HUES6 (cell line): ENCODE measurements around the gene PRLH.
"Not testable (repeated sequence)": the region's sequence is repeated elsewhere in the genome, so short reads cannot be mapped to it uniquely, and the experiment has no call there.

Source experiments
- H3K27ac ChIP-seq: 2 replicates; pipeline ENCODE4 v1.7.0; 2013; ENCODE audit warnings: low read depth, mild to moderate bottlenecking, low read length, inconsistent platforms
- H3K27me3 ChIP-seq: 2 replicates; pipeline ENCODE4 v1.6.1; 2013; ENCODE audit warnings: low read length; ENCODE audit not compliant: control insufficient read depth, insufficient read depth
- H3K36me3 ChIP-seq: 2 replicates; pipeline ENCODE4 v1.6.1; 2013; ENCODE audit warnings: low read length; ENCODE audit not compliant: control insufficient read depth, insufficient read depth
- H3K4me1 ChIP-seq: 2 replicates; pipeline ENCODE4 v1.6.1; 2013; ENCODE audit warnings: low read length; ENCODE audit not compliant: control insufficient read depth, insufficient read depth
- H3K4me3 ChIP-seq: 2 replicates; pipeline ENCODE4 v1.5.1; 2013; ENCODE audit warnings: low read depth, low read length
- H3K9ac ChIP-seq: one replicate; pipeline ENCODE4 v1.6.1; 2013; ENCODE audit warnings: mild to moderate bottlenecking, low read length
- H3K9me3 ChIP-seq: 2 replicates; pipeline ENCODE4 v1.6.1; 2013; ENCODE audit warnings: low read depth, low read length; ENCODE audit not compliant: control insufficient read depth, insufficient read depth

The PRLH gene

GRCh38 chr2:237604391-237604790, 38.0 kb downstream of the PRLH start:
- H3K9ac ChIP-seq: no peak overlapping the region
- no peak overlapping the region for H3K27ac ChIP-seq
- no peak overlapping the region for H3K4me3 ChIP-seq
- no peaks in the 10 kb centered on the region for H3K36me3 ChIP-seq
- H3K4me1 ChIP-seq: peaks cover 55% of the 10 kb centered on the region
- peaks cover 16% of the 10 kb centered on the region; the same call in 1 of the 2 replicates for H3K9me3 ChIP-seq
- no peaks in the 10 kb centered on the region for H3K27me3 ChIP-seq

DNA sequence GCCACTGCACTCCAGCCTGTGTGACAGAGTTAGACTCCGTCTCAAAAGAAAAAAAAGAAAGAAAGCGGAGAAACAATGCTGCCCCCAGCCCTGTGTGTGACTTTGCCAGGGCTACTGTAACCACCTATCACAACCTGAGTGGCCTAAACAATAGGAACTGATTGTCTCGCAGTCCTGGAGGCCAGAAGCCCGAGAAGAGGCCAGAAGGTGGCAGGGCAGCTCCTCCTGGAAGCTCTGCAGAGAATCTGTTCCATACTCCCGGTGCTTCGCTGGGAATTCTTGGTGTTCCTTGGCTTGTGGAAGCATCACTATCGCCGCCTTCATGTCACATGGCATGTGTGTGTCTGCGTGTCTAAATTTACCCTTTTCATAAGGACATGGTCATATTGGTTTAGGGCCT, 38.6 kb downstream of the PRLH start:
- Histone ChIP-seq H3K36me3 (no peaks in the 10 kb centered on the region), H3K4me3 (no peak overlapping the region), H3K27me3 (no peaks in the 10 kb centered on the region), H3K4me1 (peaks cover 50% of the 10 kb centered on the region), H3K9ac (peak overlapping the region; percentile 37), H3K27ac (peak overlapping the region; percentile 30; the same call in 1 of the 2 replicates), H3K9me3 (peaks cover 16% of the 10 kb centered on the region; the same call in 1 of the 2 replicates)

DNA sequence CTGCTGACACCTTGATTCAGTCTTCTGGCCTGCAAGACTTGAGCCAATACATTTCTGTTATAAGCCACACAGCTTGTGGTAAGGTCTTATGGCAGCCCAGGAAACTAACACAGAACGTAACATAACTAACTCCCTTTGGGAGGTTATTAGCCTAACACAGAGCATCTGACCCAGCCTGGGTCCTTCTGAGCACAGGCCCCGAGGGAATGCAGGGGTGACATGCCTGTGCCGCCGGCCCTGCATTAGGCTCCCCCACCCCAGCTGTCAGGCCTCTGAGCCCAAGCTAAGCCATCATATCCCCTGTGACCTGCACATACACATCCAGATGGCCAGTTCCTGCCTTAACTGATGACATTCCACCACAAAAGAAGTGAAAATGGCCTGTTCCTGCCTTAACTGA, 40.1 kb downstream of the PRLH start:
- not testable (repeated sequence) for H3K36me3 ChIP-seq, H3K27me3 ChIP-seq
- H3K4me1 ChIP-seq: peaks cover 35% of the 10 kb centered on the region
- H3K9ac ChIP-seq: peak overlapping the region; percentile 80
- H3K4me3 ChIP-seq: peak overlapping the region; percentile 1; the same call in 1 of the 2 replicates
- peaks cover 16% of the 10 kb centered on the region; the same call in 1 of the 2 replicates for H3K9me3 ChIP-seq
- H3K27ac ChIP-seq: peak overlapping the region; percentile 30; the same call in 1 of the 2 replicates

GRCh38 chr2:237612527-237613357, 46.4 kb downstream of the PRLH start:
- H3K9ac ChIP-seq: peak overlapping the region; percentile 76
- H3K27ac ChIP-seq: peak overlapping the region; percentile 66
- H3K4me3 ChIP-seq: no peak overlapping the region; the same call in 1 of the 2 replicates
- H3K4me1 ChIP-seq: peaks cover 48% of the 10 kb centered on the region
- H3K27me3 ChIP-seq: no peaks in the 10 kb centered on the region
- H3K36me3 ChIP-seq: peaks cover 15% of the 10 kb centered on the region; the same call in 1 of the 2 replicates
- H3K9me3 ChIP-seq: no peaks in the 10 kb centered on the region; the same call in 1 of the 2 replicates

GRCh38 chr2:237613679-237614078, 47.3 kb downstream of the PRLH start:
- Histone ChIP-seq H3K27me3 (no peaks in the 10 kb centered on the region), H3K4me3 (no peak overlapping the region; the same call in 1 of the 2 replicates), H3K36me3 (peaks cover 15% of the 10 kb centered on the region; the same call in 1 of the 2 replicates), H3K9ac (peak overlapping the region; percentile 76), H3K9me3 (no peaks in the 10 kb centered on the region), H3K4me1 (peaks cover 48% of the 10 kb centered on the region), H3K27ac (peak overlapping the region; percentile 66; the same call in 1 of the 2 replicates)

GRCh38 chr2:237614151-237614720, 47.9 kb downstream of the PRLH start:
- Histone ChIP-seq H3K27ac (peak overlapping the region; percentile 79), H3K9ac (peak overlapping the region; percentile 76)

GRCh38 chr2:237615631-237616249, 49.4 kb downstream of the PRLH start:
- peak overlapping the region; percentile 79; the same call in 1 of the 2 replicates for H3K27ac ChIP-seq
- H3K4me1 ChIP-seq: peaks cover 48% of the 10 kb centered on the region
- H3K36me3 ChIP-seq: peaks cover 17% of the 10 kb centered on the region; the same call in 1 of the 2 replicates
- peak overlapping the region; percentile 14 for H3K9ac ChIP-seq
- H3K27me3 ChIP-seq: no peaks in the 10 kb centered on the region
- H3K4me3 ChIP-seq: no peak overlapping the region
- no peaks in the 10 kb centered on the region; the same call in 1 of the 2 replicates for H3K9me3 ChIP-seq

More at GRCh38 chr2:237614151-237614720, 47.9 kb downstream of the PRLH start:
- Histone ChIP-seq H3K27me3 (no peaks in the 10 kb centered on the region), H3K4me3 (no peak overlapping the region; the same call in 1 of the 2 replicates), H3K9me3 (no peaks in the 10 kb centered on the region), H3K4me1 (peaks cover 48% of the 10 kb centered on the region), H3K36me3 (peaks cover 15% of the 10 kb centered on the region; the same call in 1 of the 2 replicates)

DNA sequence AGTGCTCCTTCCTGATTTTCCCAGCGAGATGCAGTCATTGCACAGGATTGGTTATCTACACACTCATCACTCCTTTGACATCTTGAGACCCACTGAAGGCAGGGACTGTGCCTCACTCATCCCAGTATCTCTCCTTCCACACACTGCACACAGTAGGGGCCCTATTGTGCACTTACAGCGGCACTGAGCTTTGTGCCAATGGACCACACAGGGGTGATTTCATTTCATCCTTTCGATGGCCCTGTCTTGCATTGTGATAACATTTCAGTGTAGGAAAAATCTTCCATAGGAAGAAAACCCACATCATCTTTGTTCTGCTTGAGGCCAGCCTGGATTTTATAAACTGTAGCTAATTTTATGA, 50.0 kb downstream of the PRLH start:
- peaks cover 48% of the 10 kb centered on the region for H3K4me1 ChIP-seq
- peaks cover 17% of the 10 kb centered on the region; the same call in 1 of the 2 replicates for H3K36me3 ChIP-seq
- no peak overlapping the region for H3K4me3 ChIP-seq
- no peaks in the 10 kb centered on the region for H3K27me3 ChIP-seq
- H3K9ac ChIP-seq: no peak overlapping the region
- H3K27ac ChIP-seq: no peak overlapping the region
- H3K9me3 ChIP-seq: no peaks in the 10 kb centered on the region; the same call in 1 of the 2 replicates
